HepG2 (cell line): ENCODE results near the gene PDK2. TPM values are rescaled to one million over a fixed set of nuclear protein-coding genes. Genes with fewer than 3 reads are reported as not detected.

Experiments
- ATAC-seq: fragments of 200-7000 bp; cut with Tn5 transposase; 3 replicates; pipeline ENCODE4 v1.9.1; 2020; ENCODE audit warnings: mild to moderate bottlenecking, moderate library complexity
- BruUV-seq: library from RNA; stranded (reverse); fragments of 400-500 nt; replicated peaks from 2 replicates; lab custom pipeline; 2021; lab: Mats Ljungman, UMichigan
- CTCF ChIA-PET: fragments of 300-600 bp; formaldehyde crosslinking; extraction: SDS; loops from one replicate; lab custom pipeline; 2021; ENCODE audit warnings: low total read pairs, inconsistent platforms, low intra/inter-chr PET ratio; lab: Yijun Ruan, JAX
- POLR2A ChIA-PET: fragments of 350-600 bp; sonication (Branson Sonifier 250); formaldehyde crosslinking; loops from one replicate; lab custom pipeline; 2020; ENCODE audit warnings: antibody characterized with exemption, inconsistent platforms; lab: Yijun Ruan, JAX
- DNase-seq: peaks from one replicate; pipeline ENCODE4 v3.0.0-alpha.2; 2015; ENCODE audit warnings: low spot score
- FAIRE-seq: peaks from 3 replicates; lab custom pipeline; 2011; peaks lifted over from hg19 to GRCh38; lab: Jason Lieb, UNC
- H2AFZ ChIP-seq: one replicate; pipeline ENCODE4 v1.6.1; 2011; ENCODE audit warnings: low read length, inconsistent platforms
- H3K27ac ChIP-seq: fragments of 300-600 bp; 3 replicates; pipeline ENCODE4 v1.8.0; 2011; ENCODE audit warnings: mixed run types, mild to moderate bottlenecking, mixed read lengths, low read length, inconsistent platforms; ENCODE audit not compliant: insufficient read depth; ENCODE audit errors: extremely low read length
- H3K27me3 ChIP-seq, 2 experiments: fragments of 200-600 bp in 1 of 2; 2 replicates in 1 of 2; 3 replicates in 1 of 2; pipeline versions ENCODE4 v1.6.0 to v1.8.0; 2011; ENCODE audit warnings: low read length in 2 of 2, mild to moderate bottlenecking in 2 of 2, moderate library complexity in 2 of 2, inconsistent platforms in 1 of 2; ENCODE audit not compliant: insufficient read depth in 2 of 2, control insufficient read depth in 1 of 2
- H3K36me3 ChIP-seq, 2 experiments: fragments of 200-600 bp in 1 of 2; replicated peaks in 1 of 2; 2 replicates in 1 of 2; 3 replicates in 1 of 2; pipeline versions ENCODE4 v1.5.1 to v1.8.0; 2011; ENCODE audit warnings: low read length in 2 of 2, inconsistent platforms in 1 of 2; ENCODE audit not compliant: insufficient read depth in 2 of 2, control insufficient read depth in 1 of 2
- H3K4me1 ChIP-seq: 2 replicates; pipeline ENCODE4 v1.5.1; 2012; ENCODE audit warnings: low read length, inconsistent platforms; ENCODE audit not compliant: insufficient read depth
- H3K4me2 ChIP-seq: 2 replicates; pipeline ENCODE4 v1.6.0; 2011; ENCODE audit warnings: low read depth, low read length, inconsistent platforms
- H3K4me3 ChIP-seq, 3 experiments: fragments of 200-600 bp in 1 of 3; sonication (generic), shearing (Covaris generic) in 1 of 3; replicated peaks in 1 of 3; 2 replicates each; pipeline ENCODE4 v1.5.1; 2011 to 2016; ENCODE audit warnings: low read length in 3 of 3, inconsistent platforms in 2 of 3, low read depth in 2 of 3, mild to moderate bottlenecking in 2 of 3, control low read depth in 1 of 3, mixed read lengths in 1 of 3; ENCODE audit not compliant: insufficient read depth in 1 of 3
- H3K79me2 ChIP-seq: one replicate; pipeline ENCODE4 v1.6.1; 2011; ENCODE audit warnings: low read length, inconsistent platforms; ENCODE audit not compliant: insufficient read depth
- H3K9ac ChIP-seq: 2 replicates; pipeline ENCODE4 v1.6.0; 2011; ENCODE audit warnings: mild to moderate bottlenecking, low read depth, low read length, inconsistent platforms; ENCODE audit not compliant: insufficient read depth
- H3K9me3 ChIP-seq: 2 replicates; pipeline ENCODE4 v1.5.1; 2012; ENCODE audit warnings: mild to moderate bottlenecking, low read length
- H4K20me1 ChIP-seq: 2 replicates; pipeline ENCODE4 v1.6.0; 2011; ENCODE audit warnings: inconsistent platforms, mild to moderate bottlenecking, low read length, moderate library complexity; ENCODE audit not compliant: insufficient read depth
- NFE2 ChIP-seq: sonication (generic); formaldehyde crosslinking; IDR thresholded peaks from 2 replicates; pipeline ENCODE4 v1.4.0; 2020; ENCODE audit warnings: missing genetic modification reagents
- SRY ChIP-seq: sonication (generic); formaldehyde crosslinking; IDR thresholded peaks from 2 replicates; pipeline ENCODE4 v1.8.0; 2022; ENCODE audit warnings: mild to moderate bottlenecking, missing genetic modification reagents
- ZFP90 ChIP-seq: sonication (generic); formaldehyde crosslinking; IDR thresholded peaks from 2 replicates; pipeline ENCODE4 v1.8.0; 2022; ENCODE audit warnings: missing genetic modification reagents, mild to moderate bottlenecking, inconsistent platforms, borderline replicate concordance
- ZNF468 ChIP-seq: sonication (generic); formaldehyde crosslinking; IDR thresholded peaks from 2 replicates; pipeline ENCODE4 v1.8.0; 2022; ENCODE audit warnings: mild to moderate bottlenecking, moderate library complexity, missing genetic modification reagents
- ZNF605 ChIP-seq: sonication (generic); formaldehyde crosslinking; IDR thresholded peaks from 2 replicates; pipeline ENCODE4 v1.8.0; 2022; ENCODE audit warnings: mild to moderate bottlenecking, missing genetic modification reagents
- ZNF629 ChIP-seq: sonication (generic); formaldehyde crosslinking; conservative IDR thresholded peaks from 2 replicates; pipeline ENCODE4 v1.5.0; 2020; ENCODE audit warnings: missing genetic modification reagents
- ZNF772 ChIP-seq: sonication (generic); formaldehyde crosslinking; IDR thresholded peaks from 2 replicates; pipeline ENCODE4 v1.5.0; 2020; ENCODE audit warnings: mild to moderate bottlenecking, missing genetic modification reagents
- WGBS: methylation state at CpG from one replicate; pipeline ENCODE4 v1.1.6; 2017; ENCODE audit warnings: low lambda C conversion rate; 5-methylcytosine and 5-hydroxymethylcytosine counted together
- in situ Hi-C: cut with HindIII; loops from 2 replicates; pipeline ENCODE4 v1.10.0; 2017; ENCODE audit warnings: low pct_unique_long_range_greater_than_20kb; ENCODE audit not compliant: extremely low pct_ligation_motif_present
- intact Hi-C: fragments of 100-400 bp; cut with micrococcal nuclease; formaldehyde crosslinking; loops from one replicate; pipeline ENCODE4 v1.10.0; 2022; ENCODE audit not compliant: unreplicated experiment
- polyA plus RNA-seq, 8 experiments: library from polyadenylated mRNA; depleted of rRNA in 3 of 8; stranded (reverse) in 7 of 8; unstranded in 1 of 8; fragments of >200 nt; fragmentation: Illumina TruSeq in 4 of 8; extraction: Trizol in 4 of 8; gene quantifications; 2 replicates each; pipeline versions ENCODE4 v1.2.1 to v1.2.3, GENCODE V29; 2011 to 2016; ENCODE audit warnings: low read depth in 4 of 8, missing spikeins in 1 of 8, mixed read lengths in 1 of 8; ENCODE audit not compliant: insufficient read depth in 1 of 8
- total RNA-seq, 5 experiments: library from RNA; depleted of rRNA; stranded (reverse); fragments of >200 nt; fragmentation: Illumina TruSeq; extraction: Trizol; gene quantifications; 2 replicates each; pipeline ENCODE4 v1.2.3, GENCODE V29; 2016; ENCODE audit warnings: low read depth in 1 of 5
- TF ChIP-seq, protein P1 (sequence below): sonication (generic); formaldehyde crosslinking; IDR thresholded peaks from 2 replicates; pipeline ENCODE4 v1.4.0; 2020; ENCODE audit warnings: mild to moderate bottlenecking, missing genetic modification reagents

Gene PDK2
- total and polyA plus RNA-seq, 2 of the 13 experiments (the other 11 are each of a cell fraction or from before 2014, with no cell fraction given), result 18.5 to 59.7 TPM

DNA sequence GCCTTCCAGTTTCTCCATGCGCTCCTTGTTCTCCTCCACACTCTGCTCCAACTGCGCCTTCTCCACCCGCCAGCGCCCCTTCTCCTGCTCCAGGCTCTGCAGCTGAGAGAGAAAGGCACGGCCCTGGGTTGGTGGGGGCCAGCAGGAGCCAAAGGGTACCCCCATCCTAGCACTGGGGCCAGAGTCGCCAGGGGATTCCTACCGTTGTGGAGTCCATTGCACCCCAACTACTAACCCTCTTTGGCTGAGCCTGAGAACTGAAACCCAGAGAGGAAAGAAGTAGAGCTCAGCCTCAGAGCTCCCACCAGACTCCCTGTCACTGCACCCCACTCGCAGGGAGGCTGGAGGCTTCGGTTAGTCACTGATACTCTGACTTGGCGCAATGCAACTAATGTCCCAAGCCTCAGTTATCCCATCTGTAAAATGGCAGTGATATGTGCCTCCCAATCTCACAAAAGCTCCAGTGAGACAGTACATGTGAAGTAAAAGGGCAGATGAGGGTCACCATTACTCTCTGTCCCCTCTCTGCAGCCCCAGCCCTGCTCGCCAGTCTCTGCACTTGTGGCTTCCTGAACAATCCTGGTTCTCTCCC lies 41.0 kb downstream of the PDK2 start:
- CTCF ChIA-PET, result no interaction called here
- no TSS peak for BruUV-seq
- in situ Hi-C loops (no loop called here), intact Hi-C loops (no loop called here)
- ATAC-seq, result no peak
- H3K79me2 ChIP-seq, result no peaks in the 10 kb centered on the region
- peaks cover 39% of the 10 kb centered on the region for H3K4me1 ChIP-seq
- no peaks in the 10 kb centered on the region for H3K9me3 ChIP-seq
- H2AFZ ChIP-seq, result no peak overlapping the region
- H4K20me1 ChIP-seq, result peaks cover 6% of the 10 kb centered on the region; the same call in 1 of the 2 replicates
- H3K9ac ChIP-seq, result no peak overlapping the region
- H3K27ac ChIP-seq, result no peak overlapping the region
- FAIRE-seq, result no peak
- POLR2A ChIA-PET, result no interaction called here
- DNase-seq, result no peak
- no peak for TF ChIP-seq ZFP90 (CRISPR knock-in tag)
- TF ChIP-seq ZNF605 (CRISPR knock-in tag), result no peak
- TF ChIP-seq, protein P1, sequence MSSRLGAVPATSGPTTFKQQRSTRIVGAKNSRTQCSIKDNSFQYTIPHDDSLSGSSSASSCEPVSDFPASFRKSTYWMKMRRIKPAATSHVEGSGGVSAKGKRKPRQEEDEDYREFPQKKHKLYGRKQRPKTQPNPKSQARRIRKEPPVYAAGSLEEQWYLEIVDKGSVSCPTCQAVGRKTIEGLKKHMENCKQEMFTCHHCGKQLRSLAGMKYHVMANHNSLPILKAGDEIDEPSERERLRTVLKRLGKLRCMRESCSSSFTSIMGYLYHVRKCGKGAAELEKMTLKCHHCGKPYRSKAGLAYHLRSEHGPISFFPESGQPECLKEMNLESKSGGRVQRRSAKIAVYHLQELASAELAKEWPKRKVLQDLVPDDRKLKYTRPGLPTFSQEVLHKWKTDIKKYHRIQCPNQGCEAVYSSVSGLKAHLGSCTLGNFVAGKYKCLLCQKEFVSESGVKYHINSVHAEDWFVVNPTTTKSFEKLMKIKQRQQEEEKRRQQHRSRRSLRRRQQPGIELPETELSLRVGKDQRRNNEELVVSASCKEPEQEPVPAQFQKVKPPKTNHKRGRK (CRISPR knock-in tag), result no peak
- no peak for TF ChIP-seq NFE2
- TF ChIP-seq ZNF468 (CRISPR knock-in tag), result no peak
- peak; percentile 78 for TF ChIP-seq ZNF629
- no peak for TF ChIP-seq SRY (CRISPR knock-in tag)
- TF ChIP-seq ZNF772 (CRISPR knock-in tag), result no peak
- 98% methylated on average over 11 of the region's 11 CpGs for WGBS
- H3K4me2 ChIP-seq, result no peak overlapping the region
- no peaks in the 10 kb centered on the region for H3K27me3 ChIP-seq
- peaks cover 34 to 44% of the 10 kb centered on the region in 2 experiments; a peak in 4 of 5 replicates for H3K36me3 ChIP-seq
- no peak overlapping the region for H3K4me3 ChIP-seq
